GM19099 (cell line): ENCODE data around the gene TAF11L8.
"Not testable (repeated sequence)": the region's sequence is repeated elsewhere in the genome, so short reads cannot be mapped to it uniquely, and the experiment has no call there.

Source experiments
- POLR2A ChIP-seq: IDR thresholded peaks from 3 replicates; pipeline ENCODE4 v1.6.1; 2011; ENCODE audit warnings: low read depth; ENCODE audit not compliant: insufficient read length; ENCODE audit errors: extremely low read depth

TAF11L8 gene

GRCh38 chr5:17590860-17591259 is at the start of gene TAF11L8:
Gene TAF11L8, minus strand, starts transcription at chr5:17590960.
- TF ChIP-seq POLR2A: not testable (repeated sequence)

GRCh38 chr5:17634160-17634559 is 43.4 kb upstream of the TAF11L8 start, which contains the start of gene TAF11L14:
Gene TAF11L14, plus strand, starts transcription at chr5:17634460.
- TF ChIP-seq POLR2A: no peak

- not testable (repeated sequence) for TF ChIP-seq POLR2A
Measured at GRCh38 chr5:17631788-17632187, 41.0 kb upstream of the TAF11L8 start, which contains the start of gene TAF11L13. Gene TAF11L13, plus strand, starts transcription at chr5:17632088.

GRCh38 chr5:17625686-17626085 is 34.9 kb upstream of the TAF11L8 start:
- TF ChIP-seq POLR2A: no peak

GRCh38 chr5:17620627-17621026 is 29.9 kb upstream of the TAF11L8 start:
- TF ChIP-seq POLR2A: no peak

- TF ChIP-seq POLR2A: no peak
Measured at GRCh38 chr5:17619354-17619753, 28.6 kb upstream of the TAF11L8 start.

GRCh38 chr5:17614872-17615605 is 24.3 kb upstream of the TAF11L8 start:
- no peak for TF ChIP-seq POLR2A

GRCh38 chr5:17610092-17610491 is 19.3 kb upstream of the TAF11L8 start, which contains the start of gene TAF11L12:
Gene TAF11L12, plus strand, starts transcription at chr5:17610392.
- not testable (repeated sequence) for TF ChIP-seq POLR2A

- TF ChIP-seq POLR2A: no peak
Measured at GRCh38 chr5:17604951-17605350, 14.2 kb upstream of the TAF11L8 start.

GRCh38 chr5:17603880-17604279 is 13.1 kb upstream of the TAF11L8 start, which contains the start of gene TAF11L11:
Gene TAF11L11, plus strand, starts transcription at chr5:17604183.
- TF ChIP-seq POLR2A: not testable (repeated sequence)

- TF ChIP-seq POLR2A: not testable (repeated sequence)
Measured at GRCh38 chr5:17597728-17598127, 7.0 kb upstream of the TAF11L8 start, which contains the start of gene TAF11L10. Gene TAF11L10, minus strand, starts transcription at chr5:17597828.

- not testable (repeated sequence) for TF ChIP-seq POLR2A
Measured at GRCh38 chr5:17594255-17594654, 3.5 kb upstream of the TAF11L8 start, which contains the start of gene TAF11L9. Gene TAF11L9, minus strand, starts transcription at chr5:17594394.

GRCh38 chr5:17585658-17586057 is 5.1 kb downstream of the TAF11L8 start, which contains the start of gene TAF11L7:
Gene TAF11L7, minus strand, starts transcription at chr5:17585758.
- TF ChIP-seq POLR2A: not testable (repeated sequence)
